Mammary epithelial cell (primary cell): Measurements from ENCODE around the gene SEMA3D.

Experiments used
- CTCF ChIP-seq, 2 donors: IDR thresholded peaks in 1 of 2; conservative IDR thresholded peaks in 1 of 2; 2 replicates each; pipeline ENCODE4 v1.5.1; 2011 to 2012; ENCODE audit warnings: inconsistent platforms in 2 of 2, low read length in 2 of 2, mild to moderate bottlenecking in 2 of 2, control low read depth in 1 of 2, low read depth in 1 of 2; ENCODE audit not compliant: insufficient read depth in 1 of 2; ENCODE audit errors: extremely low read depth in 1 of 2
- EZH2 ChIP-seq: IDR thresholded peaks from 2 replicates; pipeline ENCODE4 v1.6.1; 2012; ENCODE audit warnings: low read length, inconsistent platforms, borderline replicate concordance

DNA sequence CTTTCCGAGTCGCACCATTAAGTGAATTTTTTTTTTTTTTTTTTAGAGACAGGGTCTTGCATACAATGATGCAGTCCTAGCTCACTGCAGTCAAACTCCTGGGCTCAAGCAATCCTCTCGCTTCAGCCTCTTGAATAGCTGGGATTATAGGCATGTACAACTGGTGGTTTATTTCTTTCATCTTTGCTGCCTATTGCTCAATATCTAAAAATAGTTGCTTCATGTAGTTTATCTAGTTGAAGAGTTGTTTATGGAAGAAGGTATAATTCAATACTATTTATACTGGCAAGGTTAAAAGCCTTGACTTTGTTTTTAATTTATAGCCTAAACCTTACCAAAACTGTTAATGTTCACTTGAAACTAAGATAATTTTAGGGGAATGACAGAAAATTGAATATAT, 66.9 kb downstream of the SEMA3D start:
- TF ChIP-seq CTCF (conservative IDR thresholded peaks at IDR 0.05 in 1 of 2, IDR thresholded peaks at IDR 0.05 in 1 of 2; ENCODE audit: extremely low read depth in 1 of 2, insufficient read depth in 1 of 2, low read depth in 1 of 2, low read length in 2 of 2) = no peak
- TF ChIP-seq EZH2 = no peak
